Right lobe of liver (tissue), 4 donors: Measurements from ENCODE around the gene HOXA13.

ENCODE experiments used
- POLR2A ChIP-seq: fragments of 450-650 bp; IDR thresholded peaks from one replicate; pipeline ENCODE4 v1.6.1; 2017; ENCODE audit warnings: antibody characterized with exemption, mild to moderate bottlenecking
- TF ChIP-seq, protein P1 (sequence below), 4 donors: fragments of 200-600 bp in 3 of 4; fragments of 450-650 bp in 1 of 4; IDR thresholded peaks; one replicate each; pipeline versions ENCODE4 v1.5.1 to v1.8.0; 2016 to 2022; ENCODE audit warnings: antibody characterized with exemption in 4 of 4, mild to moderate bottlenecking in 2 of 4
- donor health status: DM: no; HTN: no; CAD: no.
- donor health status: DM: no; HTN: no; CAD: no.
- donor health status: DM: no; HTN: yes; CAD: no.

DNA sequence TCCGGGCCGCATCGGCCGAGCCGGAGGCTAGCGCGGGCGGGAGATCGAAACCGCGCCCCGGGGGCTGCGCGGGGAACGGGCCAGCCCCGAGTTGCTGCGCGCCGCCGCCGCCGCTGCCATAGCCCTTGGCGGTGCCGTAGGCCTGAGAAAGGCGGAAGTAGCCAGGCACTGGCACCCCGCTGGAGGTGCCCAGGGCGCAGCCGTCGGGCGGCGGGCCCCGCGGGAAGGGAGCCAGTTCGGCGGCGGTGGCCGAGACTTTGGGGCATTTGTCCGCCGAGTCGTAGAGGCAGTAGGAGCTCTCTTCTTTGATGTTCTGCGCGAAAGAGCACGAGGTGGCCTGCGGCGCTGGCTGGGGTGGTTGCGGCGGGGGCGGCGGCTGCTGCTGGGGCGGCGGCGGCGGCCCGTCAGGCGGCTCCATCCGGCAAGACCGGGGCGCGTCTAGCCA, 26.4 kb downstream of the HOXA13 start:
- TF ChIP-seq, protein P1, sequence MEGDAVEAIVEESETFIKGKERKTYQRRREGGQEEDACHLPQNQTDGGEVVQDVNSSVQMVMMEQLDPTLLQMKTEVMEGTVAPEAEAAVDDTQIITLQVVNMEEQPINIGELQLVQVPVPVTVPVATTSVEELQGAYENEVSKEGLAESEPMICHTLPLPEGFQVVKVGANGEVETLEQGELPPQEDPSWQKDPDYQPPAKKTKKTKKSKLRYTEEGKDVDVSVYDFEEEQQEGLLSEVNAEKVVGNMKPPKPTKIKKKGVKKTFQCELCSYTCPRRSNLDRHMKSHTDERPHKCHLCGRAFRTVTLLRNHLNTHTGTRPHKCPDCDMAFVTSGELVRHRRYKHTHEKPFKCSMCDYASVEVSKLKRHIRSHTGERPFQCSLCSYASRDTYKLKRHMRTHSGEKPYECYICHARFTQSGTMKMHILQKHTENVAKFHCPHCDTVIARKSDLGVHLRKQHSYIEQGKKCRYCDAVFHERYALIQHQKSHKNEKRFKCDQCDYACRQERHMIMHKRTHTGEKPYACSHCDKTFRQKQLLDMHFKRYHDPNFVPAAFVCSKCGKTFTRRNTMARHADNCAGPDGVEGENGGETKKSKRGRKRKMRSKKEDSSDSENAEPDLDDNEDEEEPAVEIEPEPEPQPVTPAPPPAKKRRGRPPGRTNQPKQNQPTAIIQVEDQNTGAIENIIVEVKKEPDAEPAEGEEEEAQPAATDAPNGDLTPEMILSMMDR (IDR thresholded peaks at IDR 0.05) = no peak
- TF ChIP-seq POLR2A = no peak
